ENCODE results near the gene FRMD5.
"Not testable (repeated sequence)": the region's sequence is repeated elsewhere in the genome, so short reads cannot be mapped to it uniquely, and the experiment has no call there.

The FRMD5 gene

DNA sequence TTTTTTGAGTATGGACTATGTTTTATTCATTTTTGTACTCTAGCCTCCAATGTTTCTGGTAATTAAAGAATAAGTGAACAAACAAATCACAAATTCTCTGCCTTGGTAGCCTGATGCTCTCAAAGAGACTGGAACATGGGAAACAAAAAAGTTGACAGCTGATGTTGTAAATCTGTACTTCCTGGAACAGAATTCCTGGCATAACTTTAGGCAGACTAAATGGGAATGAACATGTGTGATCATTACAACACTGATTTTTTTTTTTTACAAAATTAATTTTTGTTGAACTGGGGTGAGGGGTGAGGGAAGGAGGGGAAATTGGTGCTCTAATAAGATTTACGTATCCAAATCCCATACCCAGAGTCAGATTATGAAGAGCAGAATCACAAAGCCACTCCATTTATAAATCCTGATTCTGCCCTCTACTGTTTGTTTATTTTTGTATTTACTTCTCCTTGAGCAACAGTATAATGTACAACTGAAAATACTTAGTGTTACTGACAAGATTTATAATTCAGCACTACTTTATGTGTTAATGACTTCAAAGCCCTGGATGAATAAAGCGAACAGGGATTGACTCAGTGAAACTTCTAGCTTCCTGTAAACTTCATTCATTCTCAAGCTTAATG, 165.0 kb downstream of the FRMD5 start:
- no peak for FAIRE-seq

GRCh38 chr15:44029003-44029402, 166.1 kb downstream of the FRMD5 start:
- no peak for FAIRE-seq

- no peak for FAIRE-seq
Observed at GRCh38 chr15:44028349-44028748, 166.7 kb downstream of the FRMD5 start.

- FAIRE-seq: no peak
Observed at GRCh38 chr15:44024155-44024554, 170.9 kb downstream of the FRMD5 start.

GRCh38 chr15:44023176-44023575, 171.9 kb downstream of the FRMD5 start:
- no peak for FAIRE-seq

DNA sequence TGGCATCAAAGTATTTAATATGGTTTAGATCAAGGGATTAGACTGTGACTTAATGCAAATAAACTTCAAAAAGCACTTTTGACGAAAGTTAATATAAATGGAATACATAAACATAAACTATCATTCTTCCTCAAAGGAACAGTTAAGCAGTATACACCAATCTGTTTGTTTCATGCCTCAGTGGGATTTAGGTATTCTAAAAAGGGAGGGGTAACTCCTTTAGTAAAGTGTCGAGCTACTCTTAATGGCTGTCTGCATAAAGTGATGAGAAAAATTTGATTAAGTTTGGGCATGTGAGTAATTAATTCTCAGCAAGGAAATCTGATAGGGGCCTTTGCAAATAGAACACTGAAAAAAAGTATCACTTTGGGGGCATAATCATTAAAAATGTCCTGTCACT, 176.9 kb downstream of the FRMD5 start:
- no peak for FAIRE-seq

GRCh38 chr15:44015545-44016305, 179.3 kb downstream of the FRMD5 start:
- FAIRE-seq: no peak

- FAIRE-seq: no peak
Observed at GRCh38 chr15:44011238-44011854, 183.7 kb downstream of the FRMD5 start.

DNA sequence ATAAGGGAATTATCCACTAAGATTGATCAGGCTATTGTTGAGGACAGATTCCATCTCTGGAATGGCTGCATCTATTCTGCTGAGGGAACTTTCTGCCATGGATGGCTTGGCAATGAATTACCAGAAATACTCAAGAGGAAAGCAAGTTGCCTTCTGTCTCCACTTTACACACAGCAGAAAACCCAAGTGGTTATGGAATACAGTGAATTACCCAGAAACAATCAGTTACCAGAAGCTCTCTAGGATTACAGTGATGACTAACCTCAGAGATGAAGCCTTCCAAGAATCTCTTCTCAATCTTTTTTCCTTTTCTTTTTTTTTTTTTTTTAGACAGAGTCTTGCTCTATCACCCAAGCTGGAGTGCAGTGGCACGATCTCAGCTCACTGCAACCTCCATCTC, 185.0 kb downstream of the FRMD5 start:
- FAIRE-seq: no peak

DNA sequence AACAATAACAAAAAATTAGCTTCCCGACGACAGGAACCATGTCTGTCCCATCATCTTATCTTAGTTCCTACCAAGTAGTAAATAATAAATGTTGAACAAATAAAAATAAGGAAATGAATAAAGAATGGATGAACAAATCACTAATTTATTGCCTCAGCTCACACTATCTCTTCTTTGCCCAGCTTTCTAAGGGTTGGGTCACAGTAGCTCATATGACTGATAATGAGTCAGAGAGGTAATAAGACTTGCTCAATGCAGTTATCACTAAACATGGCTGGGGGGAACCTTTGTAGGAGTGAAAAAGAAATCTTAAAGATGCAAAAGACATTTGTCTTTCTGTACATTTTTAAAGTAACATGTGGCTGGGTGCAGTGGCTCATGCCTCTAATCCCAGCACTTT, 186.0 kb downstream of the FRMD5 start:
- no peak for FAIRE-seq

DNA sequence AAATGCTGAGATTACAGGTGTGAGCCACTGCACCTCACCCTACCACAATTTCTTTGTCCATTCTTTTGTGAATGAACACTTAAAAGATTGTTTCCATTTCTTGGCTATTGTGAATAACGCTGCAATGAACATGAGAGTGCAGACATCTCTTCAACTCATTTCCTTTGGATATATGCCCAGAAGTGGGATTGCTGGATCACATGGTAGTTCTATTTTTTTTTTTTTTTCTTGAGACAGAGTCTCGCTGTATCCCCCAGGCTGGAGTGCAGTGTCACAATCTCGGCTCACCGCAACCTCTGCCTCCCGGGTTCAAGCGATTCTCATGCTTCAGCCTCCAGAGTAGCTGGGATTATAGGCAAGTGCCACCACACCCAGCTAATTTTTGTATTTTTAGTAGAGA, 194.8 kb downstream of the FRMD5 start:
- not testable (repeated sequence) for FAIRE-seq

- FAIRE-seq: no peak
Observed at GRCh38 chr15:43998607-43999006, 196.5 kb downstream of the FRMD5 start.

DNA sequence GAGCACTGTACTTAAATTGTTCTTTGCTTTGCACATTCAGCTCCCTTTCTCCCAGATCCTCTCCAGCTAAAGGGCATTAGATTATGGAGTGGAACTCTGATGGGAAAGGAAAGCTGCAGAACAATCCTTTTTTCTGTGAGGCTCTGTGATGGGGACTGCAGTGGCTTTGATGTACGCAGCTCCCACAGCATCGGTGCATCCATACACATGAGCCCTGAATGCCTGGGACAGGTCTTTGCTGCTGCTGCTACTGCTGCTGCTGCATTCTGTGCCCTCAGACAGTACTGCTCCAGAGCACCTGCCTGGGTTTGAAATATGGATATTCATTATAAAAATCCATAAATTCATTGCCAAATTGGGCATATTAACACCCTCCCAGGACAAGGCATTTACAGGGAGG, 203.9 kb downstream of the FRMD5 start:
- FAIRE-seq: no peak

GRCh38 chr15:43989938-43990337, 205.1 kb downstream of the FRMD5 start:
- no peak for FAIRE-seq

GRCh38 chr15:43988900-43989299, 206.2 kb downstream of the FRMD5 start:
- no peak for FAIRE-seq

- FAIRE-seq: no peak
Observed at GRCh38 chr15:43987924-43988323, 207.1 kb downstream of the FRMD5 start.

DNA sequence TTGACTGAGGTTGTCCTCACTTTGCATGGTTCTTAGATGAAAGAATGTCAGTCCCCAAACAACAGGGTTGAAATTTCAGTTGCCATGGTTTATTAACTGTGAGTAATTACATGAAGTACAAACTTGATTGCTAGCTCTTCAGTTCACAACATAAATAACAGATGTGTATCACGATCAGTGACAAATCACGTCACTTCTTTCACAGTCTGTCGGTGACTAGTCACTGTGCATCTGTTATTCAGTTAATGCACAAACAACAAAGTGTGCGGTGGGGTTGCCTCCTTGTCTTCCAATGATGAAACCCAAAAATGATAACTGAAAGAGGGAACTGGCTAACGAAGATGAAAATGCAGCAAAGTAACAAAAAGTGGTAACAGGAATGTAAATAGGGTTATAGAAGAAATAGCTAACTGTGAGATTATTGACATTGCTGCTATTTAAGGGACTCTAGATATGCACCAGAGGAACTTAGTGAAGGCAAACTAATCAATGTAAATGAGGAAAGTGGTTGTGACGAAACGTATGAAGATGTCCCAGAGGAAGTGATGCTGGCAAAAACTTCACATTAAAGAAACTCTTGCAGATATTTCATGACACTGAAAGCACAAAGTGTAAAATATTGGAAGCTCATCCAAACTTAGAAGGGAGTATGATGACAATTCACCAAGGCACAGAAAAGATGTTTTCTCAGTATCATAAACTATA, 208.9 kb downstream of the FRMD5 start:
- FAIRE-seq: no peak

GRCh38 chr15:43981576-43981975, 213.5 kb downstream of the FRMD5 start:
- FAIRE-seq: no peak

- no peak for FAIRE-seq
Observed at GRCh38 chr15:43977072-43977884, 217.8 kb downstream of the FRMD5 start.

DNA sequence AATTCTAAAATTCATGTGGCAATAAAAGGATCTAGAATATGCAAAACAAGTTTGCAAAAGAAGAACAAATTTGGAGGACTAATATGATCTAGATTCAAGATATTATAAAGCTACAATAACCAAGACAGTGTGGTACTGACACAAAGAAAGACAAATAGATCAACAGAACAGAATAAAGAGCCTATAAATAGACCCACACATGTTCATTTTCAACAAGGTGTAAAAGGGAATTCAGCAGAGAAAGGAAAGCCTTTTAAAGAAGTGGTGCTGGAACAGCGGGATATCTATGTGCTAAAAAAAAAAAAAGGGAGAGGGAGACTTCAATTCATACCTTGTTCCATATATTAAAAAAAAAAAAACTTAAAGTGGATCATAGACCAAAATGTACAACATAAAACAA, 219.3 kb downstream of the FRMD5 start:
- no peak for FAIRE-seq

DNA sequence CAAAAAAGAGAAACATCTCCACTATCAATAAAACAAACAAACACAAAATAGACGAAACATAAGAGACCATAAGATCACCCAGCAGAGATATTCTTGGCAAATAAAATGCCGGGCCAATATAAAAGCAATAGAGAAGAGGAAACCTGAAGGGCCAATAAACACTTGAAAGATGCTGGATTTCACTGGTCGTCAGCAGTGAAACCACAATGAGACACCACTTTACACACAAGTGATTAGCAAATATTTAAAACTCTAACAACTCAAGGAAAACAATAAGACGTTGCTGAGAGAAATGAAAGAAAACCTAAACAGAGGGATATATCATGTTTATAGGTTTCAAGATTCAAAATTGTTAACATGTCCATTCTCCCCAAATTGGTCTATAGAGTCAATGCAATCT, 219.7 kb downstream of the FRMD5 start:
- FAIRE-seq: no peak

GRCh38 chr15:43974852-43975251, 220.2 kb downstream of the FRMD5 start:
- FAIRE-seq: no peak
